ENCODE measurements around the gene GPALPP1.

- no peak for TF ChIP-seq POLR2A (IDR thresholded peaks at IDR 0.05)
- TF ChIP-seq, protein P1, sequence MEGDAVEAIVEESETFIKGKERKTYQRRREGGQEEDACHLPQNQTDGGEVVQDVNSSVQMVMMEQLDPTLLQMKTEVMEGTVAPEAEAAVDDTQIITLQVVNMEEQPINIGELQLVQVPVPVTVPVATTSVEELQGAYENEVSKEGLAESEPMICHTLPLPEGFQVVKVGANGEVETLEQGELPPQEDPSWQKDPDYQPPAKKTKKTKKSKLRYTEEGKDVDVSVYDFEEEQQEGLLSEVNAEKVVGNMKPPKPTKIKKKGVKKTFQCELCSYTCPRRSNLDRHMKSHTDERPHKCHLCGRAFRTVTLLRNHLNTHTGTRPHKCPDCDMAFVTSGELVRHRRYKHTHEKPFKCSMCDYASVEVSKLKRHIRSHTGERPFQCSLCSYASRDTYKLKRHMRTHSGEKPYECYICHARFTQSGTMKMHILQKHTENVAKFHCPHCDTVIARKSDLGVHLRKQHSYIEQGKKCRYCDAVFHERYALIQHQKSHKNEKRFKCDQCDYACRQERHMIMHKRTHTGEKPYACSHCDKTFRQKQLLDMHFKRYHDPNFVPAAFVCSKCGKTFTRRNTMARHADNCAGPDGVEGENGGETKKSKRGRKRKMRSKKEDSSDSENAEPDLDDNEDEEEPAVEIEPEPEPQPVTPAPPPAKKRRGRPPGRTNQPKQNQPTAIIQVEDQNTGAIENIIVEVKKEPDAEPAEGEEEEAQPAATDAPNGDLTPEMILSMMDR (IDR thresholded peaks at IDR 0.05), result no peak
Observed at GRCh38 chr13:45004096-45004495, 14.8 kb downstream of the GPALPP1 start.
